ENCODE measurements around the gene TOX2. TPM values are rescaled to one million over a fixed set of nuclear protein-coding genes. Genes with fewer than 3 reads are reported as not detected.

The TOX2 gene
- total RNA-seq, 1 donor from 2014 or later, result 5.0 TPM

DNA sequence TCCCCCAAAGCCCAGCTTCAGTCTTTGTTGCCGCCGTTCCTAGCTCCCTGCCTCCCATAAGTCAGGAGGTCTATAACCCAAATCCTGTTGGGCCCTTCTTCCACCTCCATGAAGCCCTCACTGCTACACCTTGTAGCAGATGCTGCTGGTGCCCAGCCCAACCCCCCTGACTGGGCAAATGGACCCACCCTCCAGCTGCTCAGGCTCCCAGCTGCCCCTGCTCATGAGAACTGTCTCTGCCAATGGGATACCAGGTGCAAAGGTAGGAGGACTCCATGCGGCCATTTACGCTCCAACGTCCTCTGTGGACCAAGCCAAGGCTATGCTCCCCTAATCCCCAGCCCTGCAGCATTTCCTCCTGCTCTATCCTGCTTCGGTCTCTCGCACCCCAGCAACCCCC is 200.5 kb downstream of the TOX2 start:
- Mint-ChIP-seq H3K9me3 (ENCODE audit: unreplicated experiment) (no peaks in the 10 kb centered on the region), H3K36me3 (ENCODE audit: low read depth, unreplicated experiment) (peaks cover 2% of the 10 kb centered on the region), H3K27ac (ENCODE audit: unreplicated experiment) (no peak overlapping the region), H3K4me3 (ENCODE audit: unreplicated experiment) (no peak overlapping the region), H3K27me3 (ENCODE audit: unreplicated experiment) (peaks cover 5% of the 10 kb centered on the region), H3K4me1 (ENCODE audit: unreplicated experiment) (peaks cover 4% of the 10 kb centered on the region)
- DNase-seq (ENCODE audit: low spot score), result no peak
- TF ChIP-seq, protein P1, sequence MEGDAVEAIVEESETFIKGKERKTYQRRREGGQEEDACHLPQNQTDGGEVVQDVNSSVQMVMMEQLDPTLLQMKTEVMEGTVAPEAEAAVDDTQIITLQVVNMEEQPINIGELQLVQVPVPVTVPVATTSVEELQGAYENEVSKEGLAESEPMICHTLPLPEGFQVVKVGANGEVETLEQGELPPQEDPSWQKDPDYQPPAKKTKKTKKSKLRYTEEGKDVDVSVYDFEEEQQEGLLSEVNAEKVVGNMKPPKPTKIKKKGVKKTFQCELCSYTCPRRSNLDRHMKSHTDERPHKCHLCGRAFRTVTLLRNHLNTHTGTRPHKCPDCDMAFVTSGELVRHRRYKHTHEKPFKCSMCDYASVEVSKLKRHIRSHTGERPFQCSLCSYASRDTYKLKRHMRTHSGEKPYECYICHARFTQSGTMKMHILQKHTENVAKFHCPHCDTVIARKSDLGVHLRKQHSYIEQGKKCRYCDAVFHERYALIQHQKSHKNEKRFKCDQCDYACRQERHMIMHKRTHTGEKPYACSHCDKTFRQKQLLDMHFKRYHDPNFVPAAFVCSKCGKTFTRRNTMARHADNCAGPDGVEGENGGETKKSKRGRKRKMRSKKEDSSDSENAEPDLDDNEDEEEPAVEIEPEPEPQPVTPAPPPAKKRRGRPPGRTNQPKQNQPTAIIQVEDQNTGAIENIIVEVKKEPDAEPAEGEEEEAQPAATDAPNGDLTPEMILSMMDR (IDR thresholded peaks at IDR 0.05; ENCODE audit: unreplicated experiment), result no peak

GRCh38 chr20:44115762-44116644 is 201.4 kb downstream of the TOX2 start:
- Mint-ChIP-seq H3K27me3 (ENCODE audit: unreplicated experiment) (peaks cover 5% of the 10 kb centered on the region), H3K36me3 (ENCODE audit: low read depth, unreplicated experiment) (peaks cover 2% of the 10 kb centered on the region), H3K4me1 (ENCODE audit: unreplicated experiment) (peaks cover 4% of the 10 kb centered on the region), H3K4me3 (ENCODE audit: unreplicated experiment) (no peak overlapping the region), H3K27ac (ENCODE audit: unreplicated experiment) (no peak overlapping the region), H3K9me3 (ENCODE audit: unreplicated experiment) (no peaks in the 10 kb centered on the region)
- TF ChIP-seq, protein P1 (IDR thresholded peaks at IDR 0.05; ENCODE audit: unreplicated experiment), result no peak
- DNase-seq (ENCODE audit: low spot score), result no peak

- TF ChIP-seq, protein P1 (IDR thresholded peaks at IDR 0.05; ENCODE audit: unreplicated experiment), result no peak
- H3K4me3 Mint-ChIP-seq (ENCODE audit: unreplicated experiment), result no peak overlapping the region
- H3K9me3 Mint-ChIP-seq (ENCODE audit: unreplicated experiment), result no peaks in the 10 kb centered on the region
- no peak for DNase-seq (ENCODE audit: low spot score)
- peaks cover 3% of the 10 kb centered on the region for H3K27me3 Mint-ChIP-seq (ENCODE audit: unreplicated experiment)
- peaks cover 3% of the 10 kb centered on the region for H3K36me3 Mint-ChIP-seq (ENCODE audit: low read depth, unreplicated experiment)
- H3K4me1 Mint-ChIP-seq (ENCODE audit: unreplicated experiment), result peaks cover 4% of the 10 kb centered on the region
- H3K27ac Mint-ChIP-seq (ENCODE audit: unreplicated experiment), result no peak overlapping the region
These were observed 202.9 kb downstream of the TOX2 start for GRCh38 chr20:44117296-44118184.

- Mint-ChIP-seq H3K36me3 (ENCODE audit: low read depth, unreplicated experiment) (peaks cover 5% of the 10 kb centered on the region), H3K27ac (ENCODE audit: unreplicated experiment) (no peak overlapping the region), H3K9me3 (ENCODE audit: unreplicated experiment) (no peaks in the 10 kb centered on the region), H3K4me3 (ENCODE audit: unreplicated experiment) (no peak overlapping the region), H3K4me1 (ENCODE audit: unreplicated experiment) (peaks cover 4% of the 10 kb centered on the region), H3K27me3 (ENCODE audit: unreplicated experiment) (peaks cover 7% of the 10 kb centered on the region)
- DNase-seq (ENCODE audit: low spot score), result no peak
- TF ChIP-seq, protein P1 (IDR thresholded peaks at IDR 0.05; ENCODE audit: unreplicated experiment), result no peak
These were observed 203.8 kb downstream of the TOX2 start for GRCh38 chr20:44118185-44119033.

Other genes starting within 250 kb of the TOX2 start
- 20.8 TPM for gene MYBL2, start 247.7 kb upstream of the TOX2 start, total RNA-seq (ENCODE audit: unreplicated experiment)
- gene GTSF1L, start 187.8 kb upstream of the TOX2 start, total RNA-seq (ENCODE audit: unreplicated experiment), result not detected

Data from endothelial cell (in vitro differentiated cells).